HPDE6-E6E7 (cell line): ENCODE results near the gene ABTB2.
"Not testable (repeated sequence)": the region's sequence is repeated elsewhere in the genome, so short reads cannot be mapped to it uniquely, and the experiment has no call there.

ENCODE experiments used
- DNase-seq: peaks from one replicate; pipeline ENCODE4 v3.0.0; 2011; ENCODE audit warnings: missing footprints; ENCODE audit errors: extremely low spot score

Gene ABTB2

GRCh38 chr11:34238533-34238932 is 119.3 kb downstream of the ABTB2 start:
- no peak for DNase-seq

GRCh38 chr11:34236572-34236971 is 121.2 kb downstream of the ABTB2 start:
- no peak for DNase-seq

DNA sequence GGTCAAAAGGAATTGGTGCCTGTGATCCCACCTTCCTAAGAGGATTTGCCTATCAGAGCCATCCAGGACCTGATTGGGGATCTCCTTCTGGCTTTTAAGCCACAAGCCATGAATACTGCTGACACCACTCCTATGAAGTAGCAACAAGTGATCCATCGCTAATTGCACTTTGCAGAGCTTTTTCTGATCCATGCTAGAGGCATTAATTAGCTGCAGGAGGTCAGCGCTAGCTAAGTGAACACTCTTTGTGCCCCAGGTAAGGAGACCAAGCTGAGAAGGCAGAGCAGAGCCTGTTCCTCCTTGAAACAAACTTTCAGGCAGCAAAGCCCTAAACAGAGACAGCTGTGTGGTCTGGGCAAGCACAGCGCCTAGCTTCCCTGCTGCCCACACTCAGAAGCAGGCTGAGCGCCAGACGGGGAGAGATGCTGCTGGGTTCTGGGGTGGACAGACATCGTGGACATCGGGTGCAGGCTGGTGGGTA is 122.2 kb downstream of the ABTB2 start:
- no peak for DNase-seq

GRCh38 chr11:34235189-34235588 is 122.6 kb downstream of the ABTB2 start:
- no peak for DNase-seq

- peak; percentile 70 for DNase-seq
Observed at GRCh38 chr11:34234086-34234740, 123.6 kb downstream of the ABTB2 start.

DNA sequence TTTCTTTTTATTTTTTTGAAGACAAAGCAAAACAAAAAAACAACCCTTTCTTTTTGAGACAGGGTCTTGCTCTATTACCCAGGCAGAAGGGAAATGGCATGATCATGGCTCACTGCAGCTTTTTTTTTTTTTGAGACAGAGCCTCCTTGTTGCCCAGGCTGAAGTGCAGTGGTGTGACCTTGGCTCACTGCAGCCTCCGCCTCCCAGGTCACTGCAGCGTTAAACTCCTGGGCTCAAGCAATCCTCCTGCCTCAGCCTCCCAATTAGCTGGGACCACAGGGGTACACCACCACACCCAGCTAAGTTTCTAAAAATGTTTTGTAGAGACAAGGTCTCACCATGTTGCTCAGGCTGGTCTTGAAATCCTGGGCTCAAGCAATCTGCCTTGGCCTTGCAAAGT is 124.6 kb downstream of the ABTB2 start:
- DNase-seq, result no peak

DNA sequence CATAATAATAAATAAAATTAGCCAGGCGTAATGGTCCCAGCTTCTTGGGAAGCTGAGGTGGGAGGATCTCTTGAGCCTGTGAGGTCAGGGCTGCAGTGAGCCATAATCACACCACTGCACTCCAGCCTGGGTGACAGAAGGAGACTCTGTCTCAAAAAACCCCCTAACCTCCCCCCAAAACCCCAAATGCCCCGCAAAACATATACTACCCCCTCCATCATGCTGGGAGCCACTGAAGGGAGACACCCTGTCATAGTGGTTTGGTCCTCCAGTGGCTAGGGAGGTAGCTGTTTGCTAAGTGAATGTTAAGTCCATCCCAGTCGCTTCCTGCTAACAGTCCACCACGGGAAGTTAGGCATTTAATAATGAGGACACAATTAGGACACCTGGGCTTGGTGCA is 125.0 kb downstream of the ABTB2 start:
- no peak for DNase-seq

GRCh38 chr11:34226210-34226609 is 131.6 kb downstream of the ABTB2 start:
- DNase-seq, result no peak

DNA sequence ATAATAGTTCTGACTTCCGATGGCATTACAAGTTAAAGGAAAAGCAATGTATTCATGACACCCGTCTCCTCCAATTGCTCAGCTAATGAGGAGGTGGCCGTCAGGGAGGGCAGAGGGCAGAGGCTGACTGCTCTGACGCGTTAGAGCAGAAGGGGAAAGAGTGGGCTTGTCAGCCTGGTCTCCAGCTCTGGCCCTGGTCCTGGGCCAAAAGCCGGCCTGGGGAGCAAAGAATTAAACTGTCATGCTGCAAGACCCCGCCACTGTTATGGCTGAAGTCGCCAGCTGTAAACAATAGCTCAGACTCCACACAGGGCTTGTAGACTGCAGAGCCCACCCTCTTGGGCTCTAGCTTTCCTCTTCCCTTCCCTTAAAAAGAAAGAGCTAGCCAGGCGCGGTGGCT is 132.7 kb downstream of the ABTB2 start:
- no peak for DNase-seq

- no peak for DNase-seq
Observed at GRCh38 chr11:34224434-34224966, 133.3 kb downstream of the ABTB2 start.

- no peak for DNase-seq
Observed at GRCh38 chr11:34223907-34224306, 133.9 kb downstream of the ABTB2 start.

GRCh38 chr11:34223021-34223813 is 134.6 kb downstream of the ABTB2 start:
- no peak for DNase-seq

- DNase-seq, result no peak
Observed at GRCh38 chr11:34222030-34222429, 135.8 kb downstream of the ABTB2 start.

- no peak for DNase-seq
Observed at GRCh38 chr11:34219941-34220370, 137.9 kb downstream of the ABTB2 start.

DNA sequence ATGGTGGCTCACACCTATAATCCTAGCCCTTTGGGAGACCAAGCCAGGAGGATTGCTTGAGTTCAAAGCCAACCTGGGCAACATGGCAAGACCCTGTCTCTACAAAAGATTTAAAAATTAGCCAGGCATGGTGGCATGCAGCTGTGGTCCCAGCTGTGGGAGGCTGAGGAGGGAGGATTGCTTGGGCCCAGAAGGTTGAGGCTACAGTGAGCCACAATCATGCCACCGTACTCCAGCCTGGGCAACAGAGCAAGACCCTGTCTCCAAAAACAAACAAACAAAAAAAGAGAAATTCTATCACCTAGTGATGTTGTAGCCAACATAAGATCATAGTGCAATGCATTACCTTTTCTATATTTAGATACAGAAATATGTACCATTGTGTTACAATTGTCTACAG is 138.5 kb downstream of the ABTB2 start:
- no peak for DNase-seq

GRCh38 chr11:34218756-34219155 is 139.1 kb downstream of the ABTB2 start:
- DNase-seq, result not testable (repeated sequence)

- DNase-seq, result no peak
Observed at GRCh38 chr11:34218067-34218466, 139.7 kb downstream of the ABTB2 start.

DNA sequence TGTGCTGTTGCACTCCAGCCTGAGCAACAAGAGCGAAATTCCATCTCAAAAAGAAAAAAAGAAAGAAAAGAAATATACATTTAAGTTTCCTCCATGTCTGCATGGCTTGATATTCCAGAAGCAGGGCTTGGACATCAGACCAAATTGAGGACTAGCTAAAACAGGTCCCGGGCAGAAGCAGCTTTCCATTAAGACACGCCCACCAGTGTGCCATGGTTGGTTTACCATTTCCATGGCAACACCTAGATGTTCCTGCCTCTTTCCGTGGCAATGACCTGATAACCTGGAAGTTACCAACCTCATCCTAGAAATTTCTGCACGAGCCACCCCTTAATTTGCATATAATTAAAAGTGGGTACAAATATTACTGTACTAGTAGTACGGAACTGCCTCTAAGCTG is 141.1 kb downstream of the ABTB2 start:
- DNase-seq, result no peak

DNA sequence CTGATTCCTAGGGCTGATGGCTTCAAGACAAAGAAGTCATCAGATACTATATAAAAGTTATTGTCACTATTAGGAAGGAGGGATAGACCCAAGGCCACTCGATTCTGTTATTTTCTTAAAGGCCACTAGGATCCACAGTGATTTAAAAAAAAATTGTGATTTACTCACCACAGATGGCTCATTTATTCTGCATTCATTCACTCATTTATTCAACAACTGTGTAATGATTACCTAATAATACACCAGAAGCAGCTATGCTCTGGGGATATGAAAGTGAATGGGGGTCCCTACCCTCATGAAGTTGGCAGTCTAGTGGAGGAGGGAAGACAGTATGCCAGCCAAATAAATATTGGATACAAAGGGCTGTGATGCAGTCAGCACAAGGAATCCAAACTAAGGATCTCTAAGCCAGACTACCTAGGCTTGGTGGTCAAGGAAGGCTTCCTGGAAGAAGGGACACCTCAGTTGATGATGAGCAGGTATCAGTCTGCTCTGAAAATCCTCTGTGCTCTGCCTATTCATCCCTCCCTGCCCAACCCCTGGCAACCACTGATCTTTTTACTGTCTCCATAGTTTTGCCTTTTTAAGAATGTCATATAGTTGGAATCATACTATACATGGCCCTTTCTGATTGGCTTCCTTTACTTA is 141.9 kb downstream of the ABTB2 start:
- DNase-seq, result no peak

DNA sequence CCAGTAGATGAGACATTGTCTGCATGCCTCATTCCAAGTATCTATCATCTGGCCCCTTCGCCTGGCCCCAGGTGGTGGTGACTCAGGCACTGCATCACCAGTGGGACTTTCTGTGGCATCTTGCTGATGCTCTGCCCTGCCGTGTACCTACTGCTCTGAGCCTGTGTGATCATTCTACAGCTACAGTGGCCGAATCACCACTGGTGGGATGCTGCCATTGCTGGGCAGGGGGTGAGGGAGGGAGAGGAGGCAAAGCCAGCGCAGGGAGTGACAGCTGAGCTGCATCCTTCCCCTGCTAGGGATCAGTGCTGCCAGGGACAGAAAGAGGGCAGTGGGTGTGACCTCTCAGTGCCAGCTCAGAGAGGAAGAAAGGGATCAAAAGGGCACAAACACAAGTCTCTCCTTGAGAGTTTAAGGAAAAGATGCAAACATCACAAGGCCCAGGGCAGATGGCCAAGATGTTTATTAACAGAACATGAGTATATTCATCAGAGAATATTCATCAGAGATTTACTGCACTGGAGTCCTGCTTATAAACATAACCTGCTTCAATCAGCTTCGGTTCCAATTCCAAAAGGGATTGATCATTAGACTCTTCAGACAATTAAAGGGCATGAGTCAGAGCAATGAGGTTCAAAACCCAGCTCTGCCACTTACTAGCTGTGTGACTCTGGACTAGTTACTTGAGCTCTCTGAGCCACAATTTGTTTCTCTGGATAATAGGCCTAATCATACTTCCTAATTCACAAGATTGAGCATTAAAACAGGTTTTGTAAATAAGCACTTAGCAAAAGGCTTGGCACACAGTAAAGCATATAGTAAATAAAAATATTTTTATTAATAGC is 142.6 kb downstream of the ABTB2 start:
- peak; percentile 76 for DNase-seq

DNA sequence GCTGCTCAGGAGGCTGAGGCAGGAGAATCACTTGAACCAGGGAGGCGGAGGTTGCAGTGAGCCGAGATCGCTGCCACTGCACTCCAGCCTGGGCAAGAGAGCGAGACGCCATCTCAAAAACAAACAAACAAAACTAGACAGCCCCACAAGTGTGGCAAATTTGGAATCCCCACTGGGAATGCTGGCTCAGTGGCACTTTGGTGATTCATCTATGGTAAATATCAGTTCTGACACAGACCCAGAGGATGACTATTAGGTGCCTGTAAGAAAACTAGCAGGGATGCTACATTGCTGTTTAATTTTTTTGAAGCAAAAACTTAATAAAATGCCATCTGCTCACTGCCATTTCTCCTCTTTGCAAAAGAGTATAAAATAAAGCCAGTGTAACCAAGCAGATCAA is 144.4 kb downstream of the ABTB2 start:
- DNase-seq, result no peak

GRCh38 chr11:34212566-34212965 is 145.2 kb downstream of the ABTB2 start:
- DNase-seq, result no peak
